Tibial artery (tissue), 4 donors: ENCODE data around the gene ADAMTS2.

Source experiments
- DNase-seq, 2 donors: peaks; one replicate each; pipeline ENCODE4 v3.0.0-alpha.2; 2019
- H3K27ac ChIP-seq, 2 donors: fragments of 200-600 bp; sonication (generic) in 1 of 2; 1 replicate in 1 of 2; 2 replicates in 1 of 2; pipeline ENCODE4 v1.5.1; 2018 to 2019; ENCODE audit warnings: mild to moderate bottlenecking in 1 of 2
- H3K27me3 ChIP-seq, 2 donors: fragments of 200-600 bp; sonication (generic) in 1 of 2; one replicate each; pipeline versions ENCODE4 v1.5.1 to v1.6.0; 2016 to 2019
- H3K36me3 ChIP-seq, 3 donors: fragments of 200-600 bp; sonication (generic) in 2 of 3; one replicate each; pipeline ENCODE4 v1.5.1; 2016 to 2019; ENCODE audit warnings: mild to moderate bottlenecking in 2 of 3
- H3K4me1 ChIP-seq, 4 donors: fragments of 200-600 bp; sonication (generic) in 2 of 4; 1 replicate in 3 of 4; 2 replicates in 1 of 4; pipeline ENCODE4 v1.5.1; 2016 to 2019
- H3K4me3 ChIP-seq, 2 donors: fragments of 200-600 bp; sonication (generic) in 1 of 2; 1 replicate in 1 of 2; 2 replicates in 1 of 2; pipeline ENCODE4 v1.5.1; 2018 to 2019; ENCODE audit warnings: mild to moderate bottlenecking in 2 of 2
- H3K9me3 ChIP-seq, 3 donors: fragments of 200-600 bp; sonication (generic) in 1 of 3; one replicate each; pipeline ENCODE4 v1.5.1; 2016 to 2019
- intact Hi-C: fragments of 100-400 bp; cut with DNase I; formaldehyde crosslinking; loops from one replicate; pipeline ENCODE4 v1.15.0; 2023; ENCODE audit warnings: low total_unique reads
- TF ChIP-seq, protein P1 (sequence below), 2 experiments: fragments of 200-600 bp in 1 of 2; fragments of 450-650 bp in 1 of 2; IDR thresholded peaks; one replicate each; pipeline ENCODE4 v1.5.1; 2017 to 2019; ENCODE audit warnings: antibody characterized with exemption in 2 of 2, mild to moderate bottlenecking in 1 of 2, moderate library complexity in 1 of 2

ADAMTS2 gene

DNA sequence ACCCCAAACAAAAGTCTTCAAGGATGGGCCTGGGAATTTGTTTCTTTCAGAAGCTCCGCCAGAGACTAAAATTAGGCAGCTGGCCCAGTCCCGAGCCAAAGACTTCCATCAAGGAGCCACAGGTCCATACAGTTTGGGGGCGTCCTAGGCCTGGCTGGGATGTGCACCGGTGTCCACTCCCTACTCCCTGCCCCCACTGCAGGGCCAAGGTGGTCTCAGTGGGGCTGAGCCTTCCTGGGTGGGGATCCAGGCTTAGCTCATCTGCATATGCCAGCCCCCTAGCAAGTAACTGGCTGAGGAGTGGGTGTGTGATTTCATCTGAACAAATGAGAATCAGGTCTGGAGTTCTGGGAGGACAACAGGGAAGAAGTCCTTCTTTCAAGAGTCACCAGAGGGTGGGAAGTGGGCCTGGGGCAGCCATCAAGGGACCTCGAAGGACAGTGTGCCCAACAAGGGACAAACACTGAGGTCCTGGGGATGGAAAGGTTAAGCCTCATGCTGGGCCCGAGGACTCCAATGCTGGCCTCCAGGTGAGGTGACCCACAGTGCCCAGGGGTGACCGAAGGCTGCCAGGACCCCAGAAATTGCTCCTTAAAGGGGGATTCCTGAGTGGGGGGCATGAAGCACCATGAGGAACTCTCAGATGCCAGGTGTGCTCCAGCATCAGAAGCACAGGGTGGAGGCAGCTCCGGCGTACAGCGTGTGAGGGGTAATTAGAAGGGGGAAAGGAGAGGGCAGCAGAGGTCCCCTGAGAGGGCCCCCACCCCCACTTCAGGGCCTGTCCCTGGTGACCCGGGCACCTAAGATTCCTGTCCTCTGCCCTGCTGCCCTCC, 193.8 kb downstream of the ADAMTS2 start:
- Histone ChIP-seq H3K4me3 (no peak overlapping the region), H3K27ac (no peak overlapping the region), H3K4me1 (no peaks in the 10 kb centered on the region), H3K9me3 (no peaks in the 10 kb centered on the region), H3K36me3 (peaks cover 8 to 55% (median 32%) of the 10 kb centered on the region in 3 donors), H3K27me3 (no peaks in the 10 kb centered on the region)
- peak in 1 of 2 donors; percentile 42 for DNase-seq
- intact Hi-C loops = no loop called here
- TF ChIP-seq, protein P1, sequence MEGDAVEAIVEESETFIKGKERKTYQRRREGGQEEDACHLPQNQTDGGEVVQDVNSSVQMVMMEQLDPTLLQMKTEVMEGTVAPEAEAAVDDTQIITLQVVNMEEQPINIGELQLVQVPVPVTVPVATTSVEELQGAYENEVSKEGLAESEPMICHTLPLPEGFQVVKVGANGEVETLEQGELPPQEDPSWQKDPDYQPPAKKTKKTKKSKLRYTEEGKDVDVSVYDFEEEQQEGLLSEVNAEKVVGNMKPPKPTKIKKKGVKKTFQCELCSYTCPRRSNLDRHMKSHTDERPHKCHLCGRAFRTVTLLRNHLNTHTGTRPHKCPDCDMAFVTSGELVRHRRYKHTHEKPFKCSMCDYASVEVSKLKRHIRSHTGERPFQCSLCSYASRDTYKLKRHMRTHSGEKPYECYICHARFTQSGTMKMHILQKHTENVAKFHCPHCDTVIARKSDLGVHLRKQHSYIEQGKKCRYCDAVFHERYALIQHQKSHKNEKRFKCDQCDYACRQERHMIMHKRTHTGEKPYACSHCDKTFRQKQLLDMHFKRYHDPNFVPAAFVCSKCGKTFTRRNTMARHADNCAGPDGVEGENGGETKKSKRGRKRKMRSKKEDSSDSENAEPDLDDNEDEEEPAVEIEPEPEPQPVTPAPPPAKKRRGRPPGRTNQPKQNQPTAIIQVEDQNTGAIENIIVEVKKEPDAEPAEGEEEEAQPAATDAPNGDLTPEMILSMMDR (IDR thresholded peaks at IDR 0.05) = no peak

- no peak overlapping the region for H3K4me3 ChIP-seq
- intact Hi-C loops = no loop called here
- H3K36me3 ChIP-seq = peaks cover 8 to 48% (median 29%) of the 10 kb centered on the region in 3 donors
- H3K27ac ChIP-seq = no peak overlapping the region
- TF ChIP-seq, protein P1 (IDR thresholded peaks at IDR 0.05) = no peak
- DNase-seq = peak in 1 of 2 donors; percentile 37
- no peaks in the 10 kb centered on the region for H3K27me3 ChIP-seq
- H3K9me3 ChIP-seq = no peaks in the 10 kb centered on the region
- H3K4me1 ChIP-seq = no peaks in the 10 kb centered on the region
These were observed 195.2 kb downstream of the ADAMTS2 start for GRCh38 chr5:179150011-179150410.

GRCh38 chr5:179149278-179149677, 196.0 kb downstream of the ADAMTS2 start:
- Histone ChIP-seq H3K4me1 (no peaks in the 10 kb centered on the region), H3K9me3 (no peaks in the 10 kb centered on the region), H3K36me3 (peaks cover 8 to 41% (median 21%) of the 10 kb centered on the region in 3 donors), H3K27me3 (no peaks in the 10 kb centered on the region), H3K27ac (no peak overlapping the region), H3K4me3 (no peak overlapping the region)
- TF ChIP-seq, protein P1 (IDR thresholded peaks at IDR 0.05) = no peak
- intact Hi-C loops = no loop called here
- DNase-seq = no peak

- Histone ChIP-seq H3K9me3 (no peaks in the 10 kb centered on the region), H3K4me1 (no peaks in the 10 kb centered on the region), H3K27ac (no peak overlapping the region), H3K27me3 (no peaks in the 10 kb centered on the region), H3K36me3 (peaks cover 8 to 41% (median 21%) of the 10 kb centered on the region in 3 donors), H3K4me3 (no peak overlapping the region)
- intact Hi-C loops = no loop called here
- TF ChIP-seq, protein P1 (IDR thresholded peaks at IDR 0.05) = no peak
- no peak for DNase-seq
These were observed 196.5 kb downstream of the ADAMTS2 start for GRCh38 chr5:179148703-179149170.

GRCh38 chr5:179147991-179148702, 197.1 kb downstream of the ADAMTS2 start:
- intact Hi-C loops = no loop called here
- TF ChIP-seq, protein P1 (IDR thresholded peaks at IDR 0.05) = no peak
- Histone ChIP-seq H3K4me1 (no peaks in the 10 kb centered on the region), H3K36me3 (peaks cover 4 to 35% (median 16%) of the 10 kb centered on the region in 3 donors), H3K9me3 (no peaks in the 10 kb centered on the region), H3K27ac (no peak overlapping the region), H3K27me3 (no peaks in the 10 kb centered on the region), H3K4me3 (no peak overlapping the region)
- no peak for DNase-seq
